A549 (cell line): ENCODE results near the gene STAM. TPM values are rescaled to one million over a fixed set of nuclear protein-coding genes. Genes with fewer than 3 reads are reported as not detected.

Source experiments
- ATAC-seq, 2 experiments: fragments of 200-7000 bp in 1 of 2; fragments of >200 bp in 1 of 2; cut with Nextera tagmentation in 1 of 2; cut with Tn5 transposase in 1 of 2; 3 replicates each; pipeline versions ENCODE4 v1.8.0 to v1.9.1; 2018 to 2020; ENCODE audit warnings: mild to moderate bottlenecking in 1 of 2, moderate library complexity in 1 of 2
- CTCF ChIA-PET: fragments of 300-600 bp; sonication (Branson Sonifier 250); formaldehyde crosslinking; extraction: SDS; loops from one replicate; lab custom pipeline; 2021; ENCODE audit warnings: antibody characterized with exemption, inconsistent platforms; lab: Yijun Ruan, JAX
- POLR2A ChIA-PET: fragments of 350-600 bp; formaldehyde crosslinking; extraction: SDS; loops from one replicate; lab custom pipeline; 2021; ENCODE audit warnings: antibody characterized with exemption, inconsistent platforms; lab: Yijun Ruan, JAX
- DNase-seq, 2 experiments: peaks; one replicate each; pipeline versions ENCODE4 v3.0.0 to v3.0.0-alpha.2; 2011 to 2016; ENCODE audit warnings: low read depth in 1 of 2, low spot score in 1 of 2
- FAIRE-seq: peaks from 2 replicates; lab custom pipeline; 2011; peaks lifted over from hg19 to GRCh38; lab: Jason Lieb, UNC
- H3K27ac ChIP-seq, 2 experiments: fragments of >200 bp; sonication (Bioruptor Twin); formaldehyde crosslinking; 3 replicates each; pipeline ENCODE4 v1.5.1; 2016 to 2017
- H3K4me1 ChIP-seq: fragments of >200 bp; sonication (Bioruptor Twin); formaldehyde crosslinking; 3 replicates; pipeline ENCODE4 v1.6.1; 2016
- H3K4me2 ChIP-seq: fragments of >200 bp; sonication (Bioruptor Twin); formaldehyde crosslinking; 3 replicates; pipeline ENCODE4 v1.6.1; 2016
- H3K4me3 ChIP-seq: fragments of >200 bp; sonication (Bioruptor Twin); formaldehyde crosslinking; 3 replicates; pipeline ENCODE4 v1.5.1; 2016
- H3K9me3 ChIP-seq: fragments of >200 bp; sonication (Bioruptor Twin); formaldehyde crosslinking; 3 replicates; pipeline ENCODE4 v1.6.1; 2016
- ATOH8 ChIP-seq: fragments of 250-450 bp; sonication (Bioruptor Pico); IDR thresholded peaks from 2 replicates; pipeline ENCODE4 v1.5.0; 2020; ENCODE audit warnings: low read depth, mild to moderate bottlenecking, moderate library complexity
- BCL3 ChIP-seq: fragments of >200 bp; sonication (Bioruptor Twin); formaldehyde crosslinking; IDR thresholded peaks from 3 replicates; pipeline ENCODE4 v1.6.1; 2016
- E2F6 ChIP-seq: IDR thresholded peaks from 2 replicates; pipeline ENCODE4 v1.6.1; 2012; ENCODE audit warnings: low read depth, borderline replicate concordance
- EHF ChIP-seq: fragments of 250-450 bp; sonication (Bioruptor Pico); IDR thresholded peaks from 2 replicates; pipeline ENCODE4 v1.5.0; 2020; ENCODE audit warnings: mild to moderate bottlenecking
- EHMT2 ChIP-seq: fragments of 200-600 bp; sonication (generic); IDR thresholded peaks from 2 replicates; pipeline ENCODE4 v1.6.1; 2016; ENCODE audit warnings: antibody characterized with exemption, low read depth, mild to moderate bottlenecking, moderate library complexity
- EP300 ChIP-seq, 2 experiments: fragments of >200 bp; sonication (Bioruptor Twin); formaldehyde crosslinking; IDR thresholded peaks; 2 replicates in 1 of 2; 3 replicates in 1 of 2; pipeline ENCODE4 v1.6.1; 2016 to 2017
- GATA3 ChIP-seq: IDR thresholded peaks from 2 replicates; pipeline ENCODE4 v1.6.1; 2012; ENCODE audit warnings: borderline replicate concordance
- HEYL ChIP-seq: fragments of 250-450 bp; sonication (Bioruptor Pico); IDR thresholded peaks from 2 replicates; pipeline ENCODE4 v1.8.0; 2021; ENCODE audit warnings: mild to moderate bottlenecking, moderate library complexity
- HOXA7 ChIP-seq: fragments of 250-450 bp; sonication (Bioruptor Pico); IDR thresholded peaks from 2 replicates; pipeline ENCODE4 v1.5.0; 2020; ENCODE audit warnings: mild to moderate bottlenecking, moderate library complexity
- HOXB13 ChIP-seq: fragments of 250-450 bp; sonication (Bioruptor Pico); IDR thresholded peaks from 2 replicates; pipeline ENCODE4 v1.5.0; 2020; ENCODE audit warnings: low read depth, mild to moderate bottlenecking, moderate library complexity
- MAX ChIP-seq: IDR thresholded peaks from 2 replicates; pipeline ENCODE4 v1.6.1; 2012
- PHF8 ChIP-seq: fragments of 200-600 bp; sonication (generic); IDR thresholded peaks from 2 replicates; pipeline ENCODE4 v1.6.1; 2016; ENCODE audit warnings: low read depth, mild to moderate bottlenecking, antibody characterized with exemption, moderate library complexity, borderline replicate concordance
- POLR2A ChIP-seq: IDR thresholded peaks from 2 replicates; pipeline ENCODE4 v1.6.1; 2012; ENCODE audit warnings: mild to moderate bottlenecking, low read length
- POLR2AphosphoS2 ChIP-seq: conservative IDR thresholded peaks from 2 replicates; pipeline ENCODE4 v1.6.1; 2012; ENCODE audit warnings: low read length, improper control_type of control experiment, inconsistent platforms
- RARB ChIP-seq: fragments of 250-450 bp; sonication (Bioruptor Pico); IDR thresholded peaks from 2 replicates; pipeline ENCODE4 v1.8.0; 2021; ENCODE audit warnings: mild to moderate bottlenecking, moderate library complexity
- RFX5 ChIP-seq: fragments of 450-650 bp; IDR thresholded peaks from 2 replicates; pipeline ENCODE4 v1.7.1; 2014; ENCODE audit warnings: antibody characterized with exemption, mild to moderate bottlenecking, moderate library complexity
- RNF2 ChIP-seq: fragments of 200-600 bp; sonication (generic); IDR thresholded peaks from 2 replicates; pipeline ENCODE4 v1.6.1; 2016; ENCODE audit warnings: low read depth, mild to moderate bottlenecking, antibody characterized with exemption, moderate library complexity, borderline replicate concordance
- USF2 ChIP-seq: fragments of 450-650 bp; IDR thresholded peaks from 2 replicates; pipeline ENCODE4 v1.6.1; 2014; ENCODE audit warnings: antibody characterized with exemption
- ZNF302 ChIP-seq: fragments of 250-450 bp; sonication (Bioruptor Pico); IDR thresholded peaks from 2 replicates; pipeline ENCODE4 v1.9.0; 2021; ENCODE audit warnings: inconsistent platforms, mild to moderate bottlenecking, moderate library complexity
- ZSCAN20 ChIP-seq: fragments of 250-450 bp; sonication (Bioruptor Pico); IDR thresholded peaks from 2 replicates; pipeline ENCODE4 v1.8.0; 2022; ENCODE audit warnings: mild to moderate bottlenecking, moderate library complexity
- WGBS: methylation state at CpG from one replicate; pipeline ENCODE4 v1.1.6; 2017; ENCODE audit errors: missing lambda C conversion rate; 5-methylcytosine and 5-hydroxymethylcytosine counted together
- polyA plus RNA-seq, 4 experiments: library from polyadenylated mRNA; depleted of rRNA in 3 of 4; stranded (reverse); fragments of >200 nt; fragmentation: RNase III in 1 of 4; extraction: RNeasy Plus Mini Kit Qiagen cat#74134 plus additional on column Dnase treatment in 1 of 4; gene quantifications; 2 replicates in 3 of 4; 3 replicates in 1 of 4; pipeline ENCODE4 v1.2.3, GENCODE V29; 2011 to 2017

The STAM gene
- polyA plus RNA-seq, 2 of the 4 experiments (the other 2 are of a cell fraction): 24.4 to 51.7 TPM

GRCh38 chr10:17743437-17743836 lies 99.5 kb downstream of the STAM start:
- Histone ChIP-seq H3K4me1 (peaks cover 6% of the 10 kb centered on the region; the same call in 1 of the 3 replicates), H3K4me3 (no peak overlapping the region), H3K9me3 (no peaks in the 10 kb centered on the region), H3K4me2 (peak overlapping the region; percentile 68; the same call in 2 of the 3 replicates), H3K27ac (peak overlapping the region in 1 of 2 experiments; percentile 74; a peak in 2 of 6 replicates)
- WGBS: 97% methylated on average over 3 of the region's 3 CpGs
- FAIRE-seq (no peak), ATAC-seq (no peak), DNase-seq (no peak)
- TF ChIP-seq RFX5 (no peak), ZSCAN20 (CRISPR knock-in tag) (no peak), ZNF302 (no peak), RNF2 (no peak), EHF (CRISPR knock-in tag) (no peak), EP300 (IDR thresholded peaks at IDR 0.05) (no peak), HOXB13 (no peak), ATOH8 (no peak), PHF8 (no peak), HEYL (CRISPR knock-in tag) (no peak), RARB (no peak), GATA3 (no peak), MAX (no peak)
- ChIA-PET POLR2A (no interaction called here), CTCF (interaction anchor here (0.7 to 2.5 kb wide), 12 partner anchors 11 to 212 kb away, joined by 3 to 12 read pairs (median 3); partner anchors contain the start of genes HACD1 and STAM)

GRCh38 chr10:17744341-17744861 lies 100.5 kb downstream of the STAM start:
- ChIA-PET POLR2A (no interaction called here), CTCF (interaction anchor here (1.1 to 2.5 kb wide), 4 partner anchors 19 to 138 kb away, joined by 3 to 12 read pairs (median 4); partner anchors contain the start of genes HACD1 and STAM)
- DNase-seq (no peak), ATAC-seq (no peak), FAIRE-seq (no peak)
- Histone ChIP-seq H3K9me3 (no peaks in the 10 kb centered on the region), H3K27ac (no peak overlapping the region), H3K4me1 (peaks cover 6% of the 10 kb centered on the region; the same call in 1 of the 3 replicates), H3K4me2 (no peak overlapping the region), H3K4me3 (no peak overlapping the region)
- WGBS: 72% methylated on average over 6 of the region's 6 CpGs
- TF ChIP-seq HOXA7 (CRISPR knock-in tag) (no peak), POLR2A (no peak), BCL3 (no peak), USF2 (no peak), POLR2AphosphoS2 (no peak), E2F6 (no peak), EHMT2 (no peak)
- TF ChIP-seq, all 56 proteins: peak for 0
